NCI-H2107 (cell line): ENCODE data around the gene SLC44A2.

Experiments used
- DNase-seq: peaks from one replicate; lab custom pipeline; 2025; lab: John Stamatoyannopoulos, UW

SLC44A2 gene

GRCh38 chr19:10615429-10616023 is 9.8 kb upstream of the SLC44A2 start:
- no peak for DNase-seq

DNA sequence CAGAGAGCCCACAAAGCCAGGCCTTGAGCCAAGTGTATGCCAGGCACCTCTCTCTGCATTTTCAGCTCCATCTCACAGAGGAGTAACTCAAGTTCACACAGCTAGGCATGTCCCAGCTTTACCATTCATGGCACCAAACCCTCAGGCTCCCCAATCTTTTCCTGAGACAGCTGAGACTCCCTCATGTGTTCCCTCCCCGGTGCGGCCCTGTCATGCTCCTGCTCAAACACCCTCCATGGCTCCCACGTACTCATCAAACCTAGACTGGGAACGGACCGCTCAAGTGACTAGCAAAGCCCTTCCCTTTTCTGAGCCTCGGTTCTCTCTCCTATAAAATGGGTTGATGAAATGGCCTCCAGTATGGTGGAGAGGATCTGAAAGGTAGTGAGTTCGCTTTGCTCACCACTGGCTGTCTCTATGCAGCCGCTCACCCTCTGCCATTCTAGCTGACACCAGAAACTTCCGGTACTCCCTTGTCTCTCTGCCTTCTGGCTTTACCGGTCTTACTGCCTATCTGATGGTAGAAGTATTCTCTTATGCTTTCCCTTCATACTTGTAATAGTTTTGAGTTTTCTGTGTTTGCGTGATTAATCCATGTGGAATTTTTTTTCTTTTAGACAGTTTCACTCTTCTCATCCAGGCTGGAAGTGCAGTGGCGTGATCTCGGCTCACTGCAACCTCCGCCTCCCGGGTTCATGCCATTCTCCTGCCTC is 7.8 kb upstream of the SLC44A2 start:
- no peak for DNase-seq

- DNase-seq = no peak
These were observed 6.5 kb upstream of the SLC44A2 start for GRCh38 chr19:10618846-10619245.

DNA sequence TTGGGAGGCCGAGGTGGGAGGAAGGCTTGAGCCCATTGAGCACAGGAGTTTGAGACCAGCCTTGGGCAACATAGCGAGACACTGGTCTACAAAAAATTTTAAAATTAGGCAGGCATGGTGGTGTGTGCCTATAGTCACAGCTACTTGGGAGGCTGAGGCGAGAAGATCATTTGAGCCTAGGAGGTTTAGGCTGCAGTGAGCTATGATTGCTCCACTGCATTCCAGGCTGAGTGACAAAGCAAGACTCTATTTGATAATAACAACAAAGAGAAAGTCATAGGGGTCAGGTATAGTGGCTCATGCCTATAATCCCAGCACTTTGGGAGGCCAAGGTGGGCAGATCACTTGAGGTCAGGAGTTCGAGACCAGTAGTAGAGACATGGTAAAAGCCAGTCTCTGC is 4.6 kb upstream of the SLC44A2 start:
- no peak for DNase-seq

DNA sequence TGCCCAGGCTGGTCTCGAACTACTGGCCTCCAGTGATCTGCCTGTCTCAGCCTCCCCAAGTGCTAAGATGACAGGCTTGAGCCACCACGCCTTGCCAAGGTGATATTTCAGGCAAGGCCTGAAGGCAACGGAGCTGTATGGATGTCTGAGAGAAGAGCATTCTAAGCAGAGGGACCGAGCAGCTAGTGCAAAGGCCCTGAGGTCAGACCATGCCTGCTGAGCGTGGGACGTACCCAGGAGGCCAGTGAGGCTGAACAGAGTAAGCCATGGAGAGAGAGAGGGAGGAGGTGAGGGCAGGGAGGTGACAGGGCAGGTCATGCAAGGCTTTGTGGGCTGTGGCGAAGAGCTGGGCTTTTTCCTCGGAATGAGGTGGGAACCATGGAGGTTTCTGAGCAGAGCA is 3.4 kb upstream of the SLC44A2 start:
- no peak for DNase-seq

GRCh38 chr19:10624585-10624984 is 768 bp upstream of the SLC44A2 start:
- no peak for DNase-seq

- DNase-seq = no peak
These were observed 397 bp downstream of the SLC44A2 start for GRCh38 chr19:10625762-10626138.

DNA sequence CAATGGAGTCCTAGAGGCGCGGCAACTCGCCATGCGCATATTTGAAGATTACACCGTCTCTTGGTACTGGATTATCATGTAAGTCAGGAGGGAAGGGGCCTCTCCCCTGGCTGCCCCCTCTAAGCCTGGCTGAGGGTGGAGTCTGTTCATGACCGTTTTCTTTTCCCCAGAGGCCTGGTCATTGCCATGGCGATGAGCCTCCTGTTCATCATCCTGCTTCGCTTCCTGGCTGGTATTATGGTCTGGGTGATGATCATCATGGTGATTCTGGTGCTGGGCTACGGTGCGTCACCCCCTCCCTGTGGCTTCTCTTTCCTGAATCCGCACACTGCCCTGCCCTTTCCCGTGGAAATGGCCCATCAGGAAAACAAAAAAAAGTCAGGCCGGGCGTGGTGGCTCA is 6.5 kb downstream of the SLC44A2 start:
- no peak for DNase-seq

DNA sequence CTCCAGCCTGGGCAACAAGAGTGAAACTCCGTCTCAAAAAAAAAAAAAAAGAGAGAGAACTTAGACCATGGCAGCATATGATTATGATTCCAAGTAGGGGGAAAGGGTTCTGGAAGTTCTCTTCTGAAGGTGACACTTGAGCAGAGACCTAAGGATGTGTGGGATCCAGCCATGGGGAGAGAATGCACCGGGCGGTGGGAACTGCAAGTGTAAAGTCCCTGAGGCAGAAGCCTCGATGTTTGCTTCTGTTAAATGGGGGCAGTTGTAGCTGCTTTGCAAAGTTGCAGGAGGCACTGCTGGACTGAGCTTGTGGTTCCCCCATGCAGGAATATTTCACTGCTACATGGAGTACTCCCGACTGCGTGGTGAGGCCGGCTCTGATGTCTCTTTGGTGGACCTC is 9.1 kb downstream of the SLC44A2 start:
- no peak for DNase-seq

DNA sequence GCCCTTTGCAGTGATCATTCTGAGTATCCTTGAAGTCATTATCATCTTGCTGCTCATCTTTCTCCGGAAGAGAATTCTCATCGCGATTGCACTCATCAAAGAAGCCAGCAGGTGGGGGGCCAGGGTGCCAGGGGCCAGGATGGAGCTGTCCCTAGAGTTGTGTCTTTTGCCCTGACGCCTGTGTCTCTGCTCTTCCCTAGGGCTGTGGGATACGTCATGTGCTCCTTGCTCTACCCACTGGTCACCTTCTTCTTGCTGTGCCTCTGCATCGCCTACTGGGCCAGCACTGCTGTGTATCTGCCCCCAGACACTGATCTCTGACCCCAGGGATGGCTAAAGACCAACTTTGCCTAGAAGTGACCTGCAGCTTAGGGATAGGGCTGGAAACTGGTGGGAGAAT is 9.6 kb downstream of the SLC44A2 start:
- DNase-seq = no peak

DNA sequence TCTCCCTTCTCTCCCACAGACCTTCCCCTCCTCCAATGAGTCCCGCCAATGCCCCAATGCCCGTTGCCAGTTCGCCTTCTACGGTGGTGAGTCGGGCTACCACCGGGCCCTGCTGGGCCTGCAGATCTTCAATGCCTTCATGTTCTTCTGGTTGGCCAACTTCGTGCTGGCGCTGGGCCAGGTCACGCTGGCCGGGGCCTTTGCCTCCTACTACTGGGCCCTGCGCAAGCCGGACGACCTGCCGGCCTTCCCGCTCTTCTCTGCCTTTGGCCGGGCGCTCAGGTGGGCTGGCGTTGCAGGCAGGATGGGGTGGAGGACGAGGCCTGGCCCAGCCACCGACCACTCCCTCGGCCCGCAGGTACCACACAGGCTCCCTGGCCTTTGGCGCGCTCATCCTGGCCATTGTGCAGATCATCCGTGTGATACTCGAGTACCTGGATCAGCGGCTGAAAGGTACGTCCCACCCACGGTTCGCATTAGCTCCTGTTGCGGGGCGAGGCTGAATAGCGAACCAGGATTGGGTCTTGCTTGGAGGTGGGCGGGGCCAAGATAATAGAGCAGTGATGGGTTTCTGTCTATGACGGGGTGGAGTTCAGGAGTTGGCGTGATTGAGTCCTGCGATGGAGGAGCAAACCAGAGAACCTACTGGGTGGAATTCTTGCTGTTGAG is 11.1 kb downstream of the SLC44A2 start:
- DNase-seq = no peak

- DNase-seq = no peak
These were observed 12.5 kb downstream of the SLC44A2 start for GRCh38 chr19:10637894-10638293.

GRCh38 chr19:10639836-10640235 is 14.5 kb downstream of the SLC44A2 start:
- DNase-seq = no peak

- DNase-seq = no peak
These were observed 15.0 kb downstream of the SLC44A2 start for GRCh38 chr19:10640361-10640760.

GRCh38 chr19:10641248-10641647 is 15.9 kb downstream of the SLC44A2 start:
- no peak for DNase-seq

DNA sequence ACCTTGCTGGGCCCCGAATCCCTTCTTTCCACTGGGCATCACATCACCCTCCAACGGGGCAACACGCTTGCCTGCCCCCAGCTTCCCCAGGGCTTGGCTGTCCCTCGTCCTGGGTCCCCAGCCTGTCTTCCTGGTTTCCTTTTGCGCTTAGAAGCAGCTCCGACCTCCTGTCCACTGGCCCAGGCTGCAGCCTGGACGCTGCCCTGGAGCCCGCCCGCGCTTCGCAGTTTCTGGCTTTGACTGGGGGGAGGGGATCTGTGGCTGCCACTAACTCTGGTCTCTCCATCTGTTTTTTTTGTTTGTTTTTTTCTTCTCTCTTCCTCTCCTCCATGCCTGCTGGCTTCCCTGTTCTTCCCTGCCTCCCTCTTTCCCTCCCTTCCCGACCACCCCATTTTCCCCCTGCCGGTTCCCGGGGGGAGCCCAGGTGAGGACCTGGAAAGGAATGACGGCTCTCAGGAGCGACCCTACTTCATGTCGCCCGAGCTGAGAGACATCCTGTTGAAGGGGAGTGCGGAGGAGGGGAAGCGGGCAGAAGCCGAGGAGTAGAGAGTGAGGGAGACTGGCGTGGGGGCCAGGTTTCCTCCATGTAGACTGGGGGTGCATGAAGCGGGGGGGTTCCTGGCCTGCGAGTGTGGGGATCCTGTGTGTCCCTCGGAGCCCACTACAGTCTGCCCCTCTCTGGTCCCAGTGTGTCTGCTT is 17.3 kb downstream of the SLC44A2 start:
- no peak for DNase-seq

DNA sequence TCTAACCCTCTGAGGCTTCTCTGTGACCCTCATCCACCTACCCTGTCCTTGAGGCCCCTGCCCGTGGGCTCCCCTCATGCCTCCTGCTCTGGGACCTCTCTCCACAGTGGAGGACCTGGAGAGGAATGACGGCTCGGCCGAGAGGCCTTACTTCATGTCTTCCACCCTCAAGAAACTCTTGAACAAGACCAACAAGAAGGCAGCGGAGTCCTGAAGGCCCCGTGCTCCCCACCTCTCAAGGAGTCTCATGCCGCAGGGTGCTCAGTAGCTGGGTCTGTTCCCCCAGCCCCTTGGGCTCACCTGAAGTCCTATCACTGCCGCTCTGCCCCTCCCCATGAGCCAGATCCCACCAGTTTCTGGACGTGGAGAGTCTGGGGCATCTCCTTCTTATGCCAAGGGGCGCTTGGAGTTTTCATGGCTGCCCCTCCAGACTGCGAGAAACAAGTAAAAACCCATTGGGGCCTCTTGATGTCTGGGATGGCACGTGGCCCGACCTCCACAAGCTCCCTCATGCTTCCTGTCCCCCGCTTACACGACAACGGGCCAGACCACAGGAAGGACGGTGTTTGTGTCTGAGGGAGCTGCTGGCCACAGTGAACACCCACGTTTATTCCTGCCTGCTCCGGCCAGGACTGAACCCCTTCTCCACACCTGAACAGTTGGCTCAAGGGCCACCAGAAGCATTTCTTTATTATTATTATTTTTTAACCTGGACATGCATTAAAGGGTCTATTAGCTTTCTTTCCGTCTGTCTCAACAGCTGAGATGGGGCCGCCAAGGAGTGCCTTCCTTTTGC is 18.0 kb downstream of the SLC44A2 start:
- DNase-seq = no peak

DNA sequence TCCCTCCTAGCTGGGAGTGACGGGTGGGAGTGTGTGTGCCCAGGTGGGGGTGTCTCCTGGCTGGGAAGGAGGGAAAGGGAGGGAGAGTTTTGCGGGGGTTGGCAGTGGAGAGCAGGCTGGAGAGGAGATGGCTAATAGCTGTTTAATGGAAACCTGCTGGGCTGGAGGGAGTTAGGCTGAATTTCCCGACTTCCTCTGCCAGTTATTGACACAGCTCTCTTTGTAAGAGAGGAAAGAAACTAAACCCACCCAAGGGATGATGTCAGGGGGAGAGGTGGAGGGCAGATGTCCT is 18.6 kb downstream of the SLC44A2 start:
- DNase-seq = no peak

DNA sequence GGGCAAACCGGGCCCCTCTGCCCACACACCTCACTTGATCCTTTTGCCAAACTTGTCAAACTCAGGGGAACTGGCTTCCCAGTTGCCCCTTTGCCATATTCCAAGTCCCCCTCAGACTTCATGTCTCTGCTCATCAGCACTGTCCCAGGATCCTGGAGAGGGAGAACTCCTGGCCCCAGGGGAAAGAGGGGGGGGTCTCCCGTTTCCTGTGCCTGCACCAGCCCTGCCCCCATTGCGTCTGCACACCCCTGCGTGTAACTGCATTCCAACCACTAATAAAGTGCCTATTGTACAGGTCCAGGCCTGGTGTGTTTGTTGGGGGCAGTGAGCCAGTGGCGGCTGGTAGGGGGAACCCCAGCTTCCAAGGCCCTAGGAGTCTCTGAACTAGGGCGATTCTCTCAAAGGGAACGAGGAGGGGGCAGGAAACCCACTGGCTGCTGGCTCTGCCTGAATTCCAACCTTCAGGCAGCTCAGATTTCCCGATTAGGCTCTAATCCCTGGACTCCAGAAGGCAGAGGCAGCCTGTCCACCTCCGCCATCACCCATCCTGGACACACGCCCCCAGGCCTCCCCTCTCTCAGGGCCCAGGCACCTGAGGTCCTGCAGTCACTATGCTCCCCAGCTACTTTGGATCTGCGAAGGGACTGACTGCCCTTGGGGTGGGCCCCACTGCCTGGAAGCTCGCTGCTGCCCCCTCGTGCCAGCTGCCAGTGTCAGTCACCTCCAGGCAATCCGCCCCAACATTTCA is 19.1 kb downstream of the SLC44A2 start:
- DNase-seq = peak; percentile 49

DNA sequence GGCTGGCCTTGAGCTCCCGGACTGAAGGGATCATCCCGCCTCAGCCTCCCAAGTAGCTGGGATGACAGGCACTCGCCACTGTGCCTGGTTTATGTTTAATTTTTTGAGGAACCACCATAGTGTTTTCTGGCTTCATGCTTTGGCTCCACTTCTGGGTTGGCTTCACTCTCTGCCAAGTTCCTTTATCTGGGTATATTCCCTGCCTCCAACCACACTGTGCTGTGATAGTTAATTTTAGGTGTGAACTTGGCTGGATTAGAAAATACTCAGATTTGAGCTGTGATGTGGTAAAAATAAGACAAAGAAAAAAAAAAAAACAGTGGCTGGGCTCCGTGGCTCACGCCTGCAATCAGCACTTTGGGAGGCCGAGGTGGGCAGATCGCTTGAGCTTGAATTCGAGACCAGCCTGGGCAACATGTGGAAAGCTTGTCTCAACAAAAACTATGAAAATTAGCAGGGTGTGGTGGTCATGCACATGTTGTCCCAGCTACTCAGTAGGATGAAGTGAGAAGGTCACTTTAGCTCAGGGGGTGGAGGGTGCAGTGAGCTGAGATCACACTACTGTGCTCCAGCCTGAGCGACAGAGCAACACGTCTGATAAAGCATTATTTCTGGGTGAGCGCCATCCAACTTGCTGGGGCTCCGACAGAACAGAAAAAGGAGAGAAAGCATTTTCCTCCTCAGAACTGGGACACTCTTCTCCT is 21.3 kb downstream of the SLC44A2 start:
- DNase-seq = no peak

DNA sequence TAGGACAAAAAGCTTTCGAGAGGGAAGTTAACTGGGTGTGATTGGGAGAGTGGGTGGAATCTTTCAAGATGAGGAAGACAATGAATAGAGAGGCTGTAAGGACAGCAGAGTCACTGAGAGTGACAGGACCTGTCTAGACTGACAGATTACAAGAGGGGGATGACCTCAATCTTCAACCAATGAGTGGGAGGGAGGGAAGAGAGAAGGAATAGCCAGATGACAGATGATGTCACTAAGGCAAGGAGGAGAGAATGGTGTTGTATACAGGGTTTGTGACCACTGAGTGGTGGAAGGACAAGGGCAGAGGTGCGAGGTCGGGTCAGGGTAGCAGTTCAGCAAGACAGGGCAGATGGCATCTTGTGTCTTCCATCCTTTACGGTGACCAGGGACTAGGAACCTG is 23.0 kb downstream of the SLC44A2 start:
- DNase-seq = no peak
